ENCODE results near the gene SLC25A12.
A peak's percentile ranks its signal among the peaks of the same experiment; 100 is the strongest.

Gene SLC25A12

GRCh38 chr2:171814174-171814573, 79.9 kb downstream of the SLC25A12 start:
- H4K20me1 ChIP-seq (ENCODE audit: insufficient read depth), result no peaks in the 10 kb centered on the region
- no peaks in the 10 kb centered on the region; the same call in 1 of the 2 replicates for H3K36me3 ChIP-seq (ENCODE audit: insufficient read depth)
- no peak overlapping the region for H3K4me3 ChIP-seq (IDR thresholded peaks at IDR 0.05; ENCODE audit: insufficient read depth, low read depth, low read length)
- H3K79me2 ChIP-seq (ENCODE audit: insufficient read depth, low read depth), result no peaks in the 10 kb centered on the region
- TF ChIP-seq, protein P1, sequence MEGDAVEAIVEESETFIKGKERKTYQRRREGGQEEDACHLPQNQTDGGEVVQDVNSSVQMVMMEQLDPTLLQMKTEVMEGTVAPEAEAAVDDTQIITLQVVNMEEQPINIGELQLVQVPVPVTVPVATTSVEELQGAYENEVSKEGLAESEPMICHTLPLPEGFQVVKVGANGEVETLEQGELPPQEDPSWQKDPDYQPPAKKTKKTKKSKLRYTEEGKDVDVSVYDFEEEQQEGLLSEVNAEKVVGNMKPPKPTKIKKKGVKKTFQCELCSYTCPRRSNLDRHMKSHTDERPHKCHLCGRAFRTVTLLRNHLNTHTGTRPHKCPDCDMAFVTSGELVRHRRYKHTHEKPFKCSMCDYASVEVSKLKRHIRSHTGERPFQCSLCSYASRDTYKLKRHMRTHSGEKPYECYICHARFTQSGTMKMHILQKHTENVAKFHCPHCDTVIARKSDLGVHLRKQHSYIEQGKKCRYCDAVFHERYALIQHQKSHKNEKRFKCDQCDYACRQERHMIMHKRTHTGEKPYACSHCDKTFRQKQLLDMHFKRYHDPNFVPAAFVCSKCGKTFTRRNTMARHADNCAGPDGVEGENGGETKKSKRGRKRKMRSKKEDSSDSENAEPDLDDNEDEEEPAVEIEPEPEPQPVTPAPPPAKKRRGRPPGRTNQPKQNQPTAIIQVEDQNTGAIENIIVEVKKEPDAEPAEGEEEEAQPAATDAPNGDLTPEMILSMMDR (conservative IDR thresholded peaks at IDR 0.05; ENCODE audit: low read depth, low read length), result no peak
- H3K9ac ChIP-seq, result no peak overlapping the region
- H2AFZ ChIP-seq (ENCODE audit: low read depth), result no peak overlapping the region
- no peak overlapping the region for H3K4me2 ChIP-seq
- H3K27me3 ChIP-seq (ENCODE audit: insufficient read depth, low read depth), result no peaks in the 10 kb centered on the region
- peaks cover 8% of the 10 kb centered on the region for H3K4me1 ChIP-seq (ENCODE audit: low read depth, poor library complexity, severe bottlenecking)
- H3K27ac ChIP-seq, result no peak overlapping the region

DNA sequence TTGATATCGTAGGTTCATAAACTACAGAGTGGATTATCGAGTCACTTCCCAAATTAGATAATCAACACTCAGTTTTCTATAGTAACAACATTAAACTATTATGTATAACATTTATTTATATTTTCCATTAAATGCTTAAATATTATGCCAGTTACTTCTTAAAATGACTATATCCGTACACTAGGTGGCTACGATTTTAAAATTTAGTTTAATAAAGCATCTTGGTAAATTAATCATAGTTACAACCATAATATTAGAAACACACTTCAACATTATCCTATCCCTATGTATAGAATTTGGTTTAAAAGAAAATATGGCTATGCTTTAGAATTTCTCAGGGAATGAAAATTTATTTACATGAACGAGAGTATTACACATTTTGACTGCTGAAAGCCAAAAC, 80.3 kb downstream of the SLC25A12 start:
- no peak overlapping the region for H3K4me2 ChIP-seq
- no peak overlapping the region for H3K27ac ChIP-seq
- H3K27me3 ChIP-seq (ENCODE audit: insufficient read depth, low read depth), result no peaks in the 10 kb centered on the region
- H2AFZ ChIP-seq (ENCODE audit: low read depth), result no peak overlapping the region
- H3K4me3 ChIP-seq (IDR thresholded peaks at IDR 0.05; ENCODE audit: insufficient read depth, low read depth, low read length), result no peak overlapping the region
- no peaks in the 10 kb centered on the region for H4K20me1 ChIP-seq (ENCODE audit: insufficient read depth)
- TF ChIP-seq, protein P1 (conservative IDR thresholded peaks at IDR 0.05; ENCODE audit: low read depth, low read length), result no peak
- H3K36me3 ChIP-seq (ENCODE audit: insufficient read depth), result no peaks in the 10 kb centered on the region; the same call in 1 of the 2 replicates
- H3K9ac ChIP-seq, result no peak overlapping the region
- no peaks in the 10 kb centered on the region for H3K79me2 ChIP-seq (ENCODE audit: insufficient read depth, low read depth)
- H3K4me1 ChIP-seq (ENCODE audit: low read depth, poor library complexity, severe bottlenecking), result peaks cover 8% of the 10 kb centered on the region

DNA sequence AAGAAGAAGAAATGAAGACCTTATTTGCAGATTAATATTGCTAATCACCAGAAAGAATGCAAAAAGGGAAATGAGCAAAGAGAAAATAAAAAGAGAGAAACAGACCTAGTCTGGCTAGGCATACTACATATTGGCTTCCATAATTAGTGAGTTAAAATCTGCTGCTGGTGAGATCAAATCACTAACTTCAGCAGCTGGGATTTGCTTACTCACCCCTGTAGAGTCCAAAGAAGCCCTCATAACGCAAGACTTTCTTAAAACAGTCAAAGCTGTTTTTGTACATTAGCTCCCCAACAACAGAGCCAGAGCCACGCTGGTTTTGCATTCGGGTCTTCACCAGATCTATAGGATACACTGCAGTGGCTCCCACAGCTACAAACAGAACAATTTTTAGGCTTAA, 80.9 kb downstream of the SLC25A12 start:
- no peak overlapping the region for H3K27ac ChIP-seq
- no peak overlapping the region for H2AFZ ChIP-seq (ENCODE audit: low read depth)
- H4K20me1 ChIP-seq (ENCODE audit: insufficient read depth), result no peaks in the 10 kb centered on the region
- TF ChIP-seq, protein P1 (conservative IDR thresholded peaks at IDR 0.05; ENCODE audit: low read depth, low read length), result no peak
- no peaks in the 10 kb centered on the region for H3K79me2 ChIP-seq (ENCODE audit: insufficient read depth, low read depth)
- H3K4me3 ChIP-seq (IDR thresholded peaks at IDR 0.05; ENCODE audit: insufficient read depth, low read depth, low read length), result no peak overlapping the region
- H3K27me3 ChIP-seq (ENCODE audit: insufficient read depth, low read depth), result no peaks in the 10 kb centered on the region
- no peak overlapping the region for H3K9ac ChIP-seq
- peaks cover 8% of the 10 kb centered on the region for H3K4me1 ChIP-seq (ENCODE audit: low read depth, poor library complexity, severe bottlenecking)
- no peak overlapping the region for H3K4me2 ChIP-seq
- H3K36me3 ChIP-seq (ENCODE audit: insufficient read depth), result no peaks in the 10 kb centered on the region; the same call in 1 of the 2 replicates

DNA sequence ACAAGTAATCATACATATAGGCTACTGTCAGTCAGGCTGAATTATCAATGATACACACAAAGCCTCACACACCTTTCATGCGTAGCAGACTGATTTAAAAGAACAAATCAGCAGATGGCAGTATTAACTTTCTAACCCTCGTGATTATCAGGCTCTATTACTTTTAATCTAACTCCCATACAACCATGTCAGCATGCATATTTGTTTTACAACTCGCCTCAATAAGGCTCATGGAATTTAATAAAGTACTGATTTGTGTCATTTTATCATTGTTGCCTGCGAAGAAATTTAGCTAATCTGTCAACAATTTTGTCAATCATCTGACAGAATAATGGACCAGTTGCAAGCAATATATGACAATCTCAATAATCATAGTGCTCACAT, 82.8 kb downstream of the SLC25A12 start:
- peaks cover 8% of the 10 kb centered on the region for H3K4me1 ChIP-seq (ENCODE audit: low read depth, poor library complexity, severe bottlenecking)
- no peak overlapping the region for H2AFZ ChIP-seq (ENCODE audit: low read depth)
- no peak overlapping the region for H3K27ac ChIP-seq
- H3K4me2 ChIP-seq, result no peak overlapping the region
- no peaks in the 10 kb centered on the region for H3K79me2 ChIP-seq (ENCODE audit: insufficient read depth, low read depth)
- H3K27me3 ChIP-seq (ENCODE audit: insufficient read depth, low read depth), result no peaks in the 10 kb centered on the region
- H3K9ac ChIP-seq, result no peak overlapping the region
- H3K36me3 ChIP-seq (ENCODE audit: insufficient read depth), result no peaks in the 10 kb centered on the region; the same call in 1 of the 2 replicates
- TF ChIP-seq, protein P1 (conservative IDR thresholded peaks at IDR 0.05; ENCODE audit: low read depth, low read length), result peak; percentile 31; the same call in 1 of the 2 replicates
- H3K4me3 ChIP-seq (IDR thresholded peaks at IDR 0.05; ENCODE audit: insufficient read depth, low read depth, low read length), result no peak overlapping the region
- H4K20me1 ChIP-seq (ENCODE audit: insufficient read depth), result no peaks in the 10 kb centered on the region
